ENCODE data around the gene AK4. TPM values are rescaled to one million over a fixed set of nuclear protein-coding genes. Genes with fewer than 3 reads are reported as not detected.

The AK4 gene
- polyA plus RNA-seq, 3 donors = 4.3 to 9.9 (median 6.7) TPM

- intact Hi-C loops (cut with micrococcal nuclease) = loop anchor here in 1 of 2 donors (10.0 kb wide), 1 partner anchor 453 kb away; no protein-coding TSS in a partner anchor
- Histone ChIP-seq H3K79me2 (ENCODE audit: insufficient read depth, low read length) (no peaks in the 10 kb centered on the region), H3K4me2 (replicated peaks; ENCODE audit: extremely low read depth, low read length, poor library complexity, severe bottlenecking) (no peak overlapping the region), H4K20me1 (ENCODE audit: insufficient read depth, low read length) (no peaks in the 10 kb centered on the region), H3K36me3 (replicated peaks in 1 of 2; ENCODE audit: control insufficient read depth in 1 of 2, insufficient read depth in 2 of 2, low read length in 2 of 2) (peaks cover 0 to 7% of the 10 kb centered on the region in 2 donors), H2AFZ (ENCODE audit: insufficient read depth, low read depth, low read length, poor library complexity, severe bottlenecking) (no peak overlapping the region), H3K9ac (ENCODE audit: insufficient read depth, low read length, poor library complexity, severe bottlenecking) (no peak overlapping the region), H3K27me3 (ENCODE audit: control insufficient read depth in 2 of 2, insufficient read depth in 2 of 2, low read length in 2 of 2) (no peaks in the 10 kb centered on the region), H3K4me3 (replicated peaks in 1 of 3; ENCODE audit: low read depth in 2 of 3, low read length in 3 of 3) (no peak overlapping the region), H3K9me3 (replicated peaks in 1 of 2; ENCODE audit: control insufficient read depth in 1 of 2, insufficient read depth in 1 of 2, low read length in 2 of 2) (peaks cover 0 to under 1% of the 10 kb centered on the region in 2 donors), H3K4me1 (ENCODE audit: control insufficient read depth in 1 of 2, insufficient read depth in 2 of 2, low read length in 2 of 2) (no peaks in the 10 kb centered on the region), H3K27ac (ENCODE audit: low read depth in 1 of 2, low read length in 2 of 2) (no peak overlapping the region)
- Mint-ChIP-seq H3K4me1 (peaks cover 12% of the 10 kb centered on the region), H3K4me3 (no peak overlapping the region), H3K36me3 (peaks cover 0 to 5% of the 10 kb centered on the region in 2 donors), H3K27me3 (ENCODE audit: low read depth in 3 of 3) (no peaks in the 10 kb centered on the region), H3K27ac (no peak overlapping the region), H3K9me3 (peaks cover 0 to 7% (median 4%) of the 10 kb centered on the region in 7 donors)
- TF ChIP-seq CTCF (IDR thresholded peaks at IDR 0.05) = no peak
- DNase-seq = no peak
- WGBS (ENCODE audit: insufficient coverage) = 60% methylated on average over 1 of the region's 4 CpGs
Observed at GRCh38 chr1:65231718-65232330, 83.8 kb downstream of the AK4 start.

- Histone ChIP-seq H3K4me1 (ENCODE audit: control insufficient read depth in 1 of 2, insufficient read depth in 2 of 2, low read length in 2 of 2) (no peaks in the 10 kb centered on the region), H3K27me3 (ENCODE audit: control insufficient read depth in 2 of 2, insufficient read depth in 2 of 2, low read length in 2 of 2) (no peaks in the 10 kb centered on the region), H3K4me2 (replicated peaks; ENCODE audit: extremely low read depth, low read length, poor library complexity, severe bottlenecking) (no peak overlapping the region), H4K20me1 (ENCODE audit: insufficient read depth, low read length) (no peaks in the 10 kb centered on the region), H3K27ac (ENCODE audit: low read depth in 1 of 2, low read length in 2 of 2) (no peak overlapping the region), H3K79me2 (ENCODE audit: insufficient read depth, low read length) (no peaks in the 10 kb centered on the region), H3K9me3 (replicated peaks in 1 of 2; ENCODE audit: control insufficient read depth in 1 of 2, insufficient read depth in 1 of 2, low read length in 2 of 2) (peaks cover 0 to 3% of the 10 kb centered on the region in 2 donors), H3K9ac (ENCODE audit: insufficient read depth, low read length, poor library complexity, severe bottlenecking) (no peak overlapping the region), H3K36me3 (replicated peaks in 1 of 2; ENCODE audit: control insufficient read depth in 1 of 2, insufficient read depth in 2 of 2, low read length in 2 of 2) (peaks cover 0 to 7% of the 10 kb centered on the region in 2 donors), H2AFZ (ENCODE audit: insufficient read depth, low read depth, low read length, poor library complexity, severe bottlenecking) (no peak overlapping the region), H3K4me3 (replicated peaks in 1 of 3; ENCODE audit: low read depth in 2 of 3, low read length in 3 of 3) (no peak overlapping the region)
- Mint-ChIP-seq H3K4me1 (peaks cover 12% of the 10 kb centered on the region), H3K27ac (peak overlapping the region in 1 of 7 donors; percentile 33), H3K36me3 (peaks cover 0 to 5% of the 10 kb centered on the region in 2 donors), H3K27me3 (ENCODE audit: low read depth in 3 of 3) (no peaks in the 10 kb centered on the region), H3K4me3 (no peak overlapping the region), H3K9me3 (peaks cover 0 to 9% (median 5%) of the 10 kb centered on the region in 7 donors)
- WGBS (ENCODE audit: insufficient coverage) = 0% methylated on average over 1 of the region's 4 CpGs
- DNase-seq = no peak
- intact Hi-C loops (cut with micrococcal nuclease) = loop anchor here in 1 of 2 donors (10.0 kb wide), 1 partner anchor 452 kb away; no protein-coding TSS in a partner anchor
- no peak for TF ChIP-seq CTCF (IDR thresholded peaks at IDR 0.05)
Observed at GRCh38 chr1:65232461-65232990, 84.5 kb downstream of the AK4 start.

Measured in CD14-positive monocyte (primary cell).